Measurements from ENCODE around the gene NT5E. TPM values are rescaled to one million over a fixed set of nuclear protein-coding genes. Genes with fewer than 3 reads are reported as not detected.

Gene NT5E
- total RNA-seq, 4 donors from 2014 or later, result 15.5 to 38.8 (median 22.7) TPM

DNA sequence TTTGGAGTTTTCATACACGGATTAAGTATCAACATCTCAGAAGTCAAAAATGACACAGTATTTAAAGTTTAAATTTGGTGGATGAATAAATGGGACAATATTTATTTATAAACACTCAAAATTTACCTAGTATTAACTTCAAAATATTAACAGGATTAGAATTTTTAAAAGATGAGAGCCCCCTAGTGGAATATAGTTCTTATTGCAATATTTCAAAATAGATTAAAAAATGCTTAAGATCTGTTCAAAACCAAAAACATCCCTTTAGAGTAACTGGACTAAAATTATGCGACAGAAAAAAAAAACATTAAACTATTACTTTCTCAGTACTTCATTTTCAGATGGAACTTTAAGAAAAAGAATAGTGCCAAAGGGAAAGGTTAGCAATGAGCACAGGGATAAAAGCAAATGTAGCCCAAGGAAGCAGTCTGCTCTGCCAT is 87.2 kb downstream of the NT5E start:
- no peak for TF ChIP-seq CTCF (IDR thresholded peaks at IDR 0.05; ENCODE audit: low read depth)

- no peak for TF ChIP-seq CTCF (IDR thresholded peaks at IDR 0.05; ENCODE audit: low read depth)
Observed at GRCh38 chr6:85544776-85545175, 94.9 kb downstream of the NT5E start.

Other genes with a start within 250 kb of the NT5E start
- 100 to 1,000 TPM in 2 of 4 donors, 10 to 100 TPM in 2; 61.8 to 120 (median 99.1) TPM for gene SNX14, start 143.8 kb downstream of the NT5E start, total RNA-seq
- gene SYNCRIP, start 192.8 kb downstream of the NT5E start, total RNA-seq, result 10 to 100 TPM; 54.6 to 84.3 (median 57.6) TPM

Measured in subcutaneous adipose tissue (tissue), 4 donors.